ENCODE measurements around the gene ITGBL1.

ITGBL1 gene
- 0.07 to 6.2 (median 1.5) reads per million in 17 experiments for total RNA-seq

- DNase-seq: no peak
Observed at GRCh38 chr13:101452519-101453485, at the start of gene ITGBL1. ITGBL1 (plus strand) TSS chr13:101452675; CDS start chr13:101452834, 159 bp downstream.

- no peak for DNase-seq
Observed at GRCh38 chr13:101406791-101407190, 45.7 kb upstream of the ITGBL1 start.

GRCh38 chr13:101408154-101408553 lies 44.3 kb upstream of the ITGBL1 start:
- no peak for DNase-seq

- no peak for DNase-seq
Observed at GRCh38 chr13:101408992-101409656, 43.4 kb upstream of the ITGBL1 start.

- no peak for DNase-seq
Observed at GRCh38 chr13:101412076-101412475, 40.4 kb upstream of the ITGBL1 start.

- DNase-seq: no peak
Observed at GRCh38 chr13:101415358-101416174, 36.9 kb upstream of the ITGBL1 start.

GRCh38 chr13:101416181-101417042 lies 36.1 kb upstream of the ITGBL1 start, which contains the start of gene NALCN:
NALCN (minus strand) TSS chr13:101416508; CDS start chr13:101399126, 17,382 bp downstream.
- DNase-seq: no peak

- DNase-seq: no peak
Observed at GRCh38 chr13:101417043-101417406, 35.5 kb upstream of the ITGBL1 start.

GRCh38 chr13:101417501-101417900 lies 35.0 kb upstream of the ITGBL1 start:
- DNase-seq: no peak

GRCh38 chr13:101423872-101424271 lies 28.6 kb upstream of the ITGBL1 start:
- DNase-seq: no peak

- DNase-seq: no peak
Observed at GRCh38 chr13:101424381-101425155, 27.9 kb upstream of the ITGBL1 start.

- DNase-seq: no peak
Observed at GRCh38 chr13:101425156-101425471, 27.4 kb upstream of the ITGBL1 start.

GRCh38 chr13:101425623-101426022 lies 26.9 kb upstream of the ITGBL1 start:
- DNase-seq: no peak

GRCh38 chr13:101429733-101430132 lies 22.7 kb upstream of the ITGBL1 start:
- DNase-seq: no peak

GRCh38 chr13:101433895-101434294 lies 18.6 kb upstream of the ITGBL1 start:
- no peak for DNase-seq

- no peak for DNase-seq
Observed at GRCh38 chr13:101434486-101434885, 18.0 kb upstream of the ITGBL1 start.

GRCh38 chr13:101447852-101448251 lies 4.6 kb upstream of the ITGBL1 start:
- DNase-seq: no peak

- DNase-seq: no peak
Observed at GRCh38 chr13:101449790-101450748, 2.4 kb upstream of the ITGBL1 start.

- no peak for DNase-seq
Observed at GRCh38 chr13:101450749-101451130, 1.7 kb upstream of the ITGBL1 start.

- DNase-seq: no peak
Observed at GRCh38 chr13:101451641-101452040, 834 bp upstream of the ITGBL1 start.

All from suppressor macrophage (primary cell).